A549 (cell line): ENCODE results near the gene LGR4. TPM values are rescaled to one million over a fixed set of nuclear protein-coding genes. Genes with fewer than 3 reads are reported as not detected.

Experiments used
- ATAC-seq, 2 experiments: fragments of 200-7000 bp in 1 of 2; fragments of >200 bp in 1 of 2; cut with Nextera tagmentation in 1 of 2; cut with Tn5 transposase in 1 of 2; 3 replicates each; pipeline versions ENCODE4 v1.8.0 to v1.9.1; 2018 to 2020; ENCODE audit warnings: mild to moderate bottlenecking in 1 of 2, moderate library complexity in 1 of 2
- CTCF ChIA-PET: fragments of 300-600 bp; sonication (Branson Sonifier 250); formaldehyde crosslinking; extraction: SDS; loops from one replicate; lab custom pipeline; 2021; ENCODE audit warnings: antibody characterized with exemption, inconsistent platforms; lab: Yijun Ruan, JAX
- POLR2A ChIA-PET: fragments of 350-600 bp; formaldehyde crosslinking; extraction: SDS; loops from one replicate; lab custom pipeline; 2021; ENCODE audit warnings: antibody characterized with exemption, inconsistent platforms; lab: Yijun Ruan, JAX
- DNase-seq, 2 experiments: peaks; one replicate each; pipeline versions ENCODE4 v3.0.0 to v3.0.0-alpha.2; 2011 to 2016; ENCODE audit warnings: low read depth in 1 of 2, low spot score in 1 of 2
- FAIRE-seq: peaks from 2 replicates; lab custom pipeline; 2011; peaks lifted over from hg19 to GRCh38; lab: Jason Lieb, UNC
- H3K27ac ChIP-seq, 2 experiments: fragments of >200 bp; sonication (Bioruptor Twin); formaldehyde crosslinking; 3 replicates each; pipeline ENCODE4 v1.5.1; 2016 to 2017
- H3K4me1 ChIP-seq: fragments of >200 bp; sonication (Bioruptor Twin); formaldehyde crosslinking; 3 replicates; pipeline ENCODE4 v1.6.1; 2016
- H3K4me2 ChIP-seq: fragments of >200 bp; sonication (Bioruptor Twin); formaldehyde crosslinking; 3 replicates; pipeline ENCODE4 v1.6.1; 2016
- H3K4me3 ChIP-seq: fragments of >200 bp; sonication (Bioruptor Twin); formaldehyde crosslinking; 3 replicates; pipeline ENCODE4 v1.5.1; 2016
- H3K9me3 ChIP-seq: fragments of >200 bp; sonication (Bioruptor Twin); formaldehyde crosslinking; 3 replicates; pipeline ENCODE4 v1.6.1; 2016
- BCL3 ChIP-seq: fragments of >200 bp; sonication (Bioruptor Twin); formaldehyde crosslinking; IDR thresholded peaks from 3 replicates; pipeline ENCODE4 v1.6.1; 2016
- BHLHE40 ChIP-seq: IDR thresholded peaks from 2 replicates; pipeline ENCODE4 v1.6.1; 2012; ENCODE audit warnings: low read depth, low read length, inconsistent platforms
- CBX2 ChIP-seq: fragments of 200-600 bp; sonication (generic); IDR thresholded peaks from 2 replicates; pipeline ENCODE4 v1.6.1; 2016; ENCODE audit warnings: low read depth, mild to moderate bottlenecking, borderline replicate concordance
- CBX8 ChIP-seq: fragments of 200-600 bp; sonication (generic); IDR thresholded peaks from 2 replicates; pipeline ENCODE4 v1.6.1; 2016
- CEBPB ChIP-seq, 2 experiments: fragments of >200 bp in 1 of 2; sonication (Bioruptor Twin) in 1 of 2; formaldehyde crosslinking in 1 of 2; IDR thresholded peaks; 2 replicates each; pipeline ENCODE4 v1.6.1; 2012 to 2016
- CHD2 ChIP-seq: fragments of 150-350 bp; IDR thresholded peaks from 2 replicates; pipeline ENCODE4 v1.6.1; 2014; ENCODE audit warnings: low read length; ENCODE audit not compliant: partially characterized antibody
- CHD4 ChIP-seq: fragments of 200-600 bp; sonication (generic); IDR thresholded peaks from 2 replicates; pipeline ENCODE4 v1.6.1; 2016; ENCODE audit warnings: antibody characterized with exemption, mild to moderate bottlenecking, borderline replicate concordance
- E2F6 ChIP-seq: IDR thresholded peaks from 2 replicates; pipeline ENCODE4 v1.6.1; 2012; ENCODE audit warnings: low read depth, borderline replicate concordance
- FOSL2 ChIP-seq, 2 experiments: fragments of 450-650 bp in 1 of 2; fragments of >200 bp in 1 of 2; sonication (Bioruptor Twin) in 1 of 2; formaldehyde crosslinking; IDR thresholded peaks; 2 replicates each; pipeline versions ENCODE4 v1.5.0 to v1.6.1; 2016 to 2020; ENCODE audit warnings: mild to moderate bottlenecking in 1 of 2, moderate library complexity in 1 of 2
- GATA3 ChIP-seq: IDR thresholded peaks from 2 replicates; pipeline ENCODE4 v1.6.1; 2012; ENCODE audit warnings: borderline replicate concordance
- HOXA7 ChIP-seq: fragments of 250-450 bp; sonication (Bioruptor Pico); IDR thresholded peaks from 2 replicates; pipeline ENCODE4 v1.5.0; 2020; ENCODE audit warnings: mild to moderate bottlenecking, moderate library complexity
- HOXB13 ChIP-seq: fragments of 250-450 bp; sonication (Bioruptor Pico); IDR thresholded peaks from 2 replicates; pipeline ENCODE4 v1.5.0; 2020; ENCODE audit warnings: low read depth, mild to moderate bottlenecking, moderate library complexity
- HOXB5 ChIP-seq: fragments of 250-450 bp; sonication (Bioruptor Pico); IDR thresholded peaks from 2 replicates; pipeline ENCODE4 v1.5.0; 2020; ENCODE audit warnings: mild to moderate bottlenecking, moderate library complexity
- JUN ChIP-seq, 2 experiments: fragments of >200 bp; sonication (Bioruptor Twin); formaldehyde crosslinking; IDR thresholded peaks; 2 replicates in 1 of 2; 3 replicates in 1 of 2; pipeline ENCODE4 v1.6.1; 2016 to 2017
- KDM5A ChIP-seq: fragments of 200-600 bp; sonication (generic); IDR thresholded peaks from 2 replicates; pipeline ENCODE4 v1.6.1; 2016; ENCODE audit warnings: antibody characterized with exemption, mild to moderate bottlenecking
- MAFK ChIP-seq: fragments of 450-650 bp; IDR thresholded peaks from 2 replicates; pipeline ENCODE4 v1.6.1; 2014; ENCODE audit not compliant: partially characterized antibody
- MAX ChIP-seq: IDR thresholded peaks from 2 replicates; pipeline ENCODE4 v1.6.1; 2012
- MYC ChIP-seq: IDR thresholded peaks from 2 replicates; pipeline ENCODE4 v1.6.1; 2012; ENCODE audit warnings: mild to moderate bottlenecking, inconsistent platforms, low read length, improper control_type of control experiment, borderline replicate concordance
- NFE2L2 ChIP-seq: fragments of 150-350 bp; conservative IDR thresholded peaks from 2 replicates; pipeline ENCODE4 v1.6.1; 2014; ENCODE audit warnings: low read length
- PHF8 ChIP-seq: fragments of 200-600 bp; sonication (generic); IDR thresholded peaks from 2 replicates; pipeline ENCODE4 v1.6.1; 2016; ENCODE audit warnings: low read depth, mild to moderate bottlenecking, antibody characterized with exemption, moderate library complexity, borderline replicate concordance
- POLR2A ChIP-seq: IDR thresholded peaks from 2 replicates; pipeline ENCODE4 v1.6.1; 2012; ENCODE audit warnings: mild to moderate bottlenecking, low read length
- REST ChIP-seq: fragments of 200-600 bp; sonication (generic); IDR thresholded peaks from 2 replicates; pipeline ENCODE4 v1.6.1; 2016; ENCODE audit warnings: antibody characterized with exemption, mild to moderate bottlenecking, moderate library complexity
- RFX5 ChIP-seq: fragments of 450-650 bp; IDR thresholded peaks from 2 replicates; pipeline ENCODE4 v1.7.1; 2014; ENCODE audit warnings: antibody characterized with exemption, mild to moderate bottlenecking, moderate library complexity
- SMC3 ChIP-seq: fragments of >200 bp; sonication (Bioruptor Twin); formaldehyde crosslinking; IDR thresholded peaks from 3 replicates; pipeline ENCODE4 v1.6.1; 2018; ENCODE audit warnings: inconsistent platforms
- SREBF2 ChIP-seq: fragments of 450-650 bp; IDR thresholded peaks from 2 replicates; pipeline ENCODE4 v1.6.1; 2014; ENCODE audit warnings: mild to moderate bottlenecking, moderate library complexity
- TP53 ChIP-seq: fragments of 250-450 bp; sonication (Bioruptor Pico); IDR thresholded peaks from 2 replicates; pipeline ENCODE4 v1.5.0; 2021; ENCODE audit warnings: mild to moderate bottlenecking, moderate library complexity
- USF2 ChIP-seq: fragments of 450-650 bp; IDR thresholded peaks from 2 replicates; pipeline ENCODE4 v1.6.1; 2014; ENCODE audit warnings: antibody characterized with exemption
- ZC3H11A ChIP-seq: fragments of 450-650 bp; IDR thresholded peaks from 2 replicates; pipeline ENCODE4 v1.6.1; 2014; ENCODE audit warnings: antibody characterized with exemption, mild to moderate bottlenecking
- WGBS: methylation state at CpG from one replicate; pipeline ENCODE4 v1.1.6; 2017; ENCODE audit errors: missing lambda C conversion rate; 5-methylcytosine and 5-hydroxymethylcytosine counted together
- polyA plus RNA-seq, 4 experiments: library from polyadenylated mRNA; depleted of rRNA in 3 of 4; stranded (reverse); fragments of >200 nt; fragmentation: RNase III in 1 of 4; extraction: RNeasy Plus Mini Kit Qiagen cat#74134 plus additional on column Dnase treatment in 1 of 4; gene quantifications; 2 replicates in 3 of 4; 3 replicates in 1 of 4; pipeline ENCODE4 v1.2.3, GENCODE V29; 2011 to 2017

The LGR4 gene
- polyA plus RNA-seq, 2 of the 4 experiments (the other 2 are of a cell fraction), result 41.2 to 130 TPM

GRCh38 chr11:27506200-27507182 is 33.9 kb upstream of the LGR4 start, which contains the start of gene LIN7C:
TSS of gene LIN7C (minus strand) at chr11:27506769. CDS start at chr11:27506752, 17 bp downstream.
- CTCF ChIA-PET, result interaction anchor here (1.1 kb wide), 1 partner anchor 11 kb away, joined by 3 read pairs; no protein-coding TSS in a partner anchor
- peak; percentile 94 to 96 for DNase-seq
- Histone ChIP-seq H3K4me2 (peak within 1 kb of the TSS; percentile 97), H3K27ac (peak within 1 kb of the TSS; percentile 92), H3K4me3 (peak within 1 kb of the TSS; percentile 93), H3K4me1 (peaks cover 16% of the 10 kb centered on the region), H3K9me3 (no peaks in the 10 kb centered on the region)
- no peak for TF ChIP-seq CBX8
- TF ChIP-seq FOSL2 (IDR thresholded peaks at IDR 0.05), result no peak
- TF ChIP-seq FOSL2 (CRISPR knock-in tag; IDR thresholded peaks at IDR 0.05), result 0 out of 2 replicates have a peak, but pooled peaks have one; percentile 8
- TF ChIP-seq CHD2, result peak; percentile 95
- peak; percentile 95 for TF ChIP-seq POLR2A
- TF ChIP-seq SMC3, result 0 out of 3 replicates have a peak, but pooled peaks have one; percentile 7
- TF ChIP-seq MYC, result no peak; the same call in 1 of the 2 replicates
- no peak for TF ChIP-seq HOXA7 (CRISPR knock-in tag)
- no peak for TF ChIP-seq ZC3H11A
- peak; percentile 92 for TF ChIP-seq BCL3
- TF ChIP-seq REST, result peak; percentile 95
- peak; percentile 94 for TF ChIP-seq PHF8
- peak; percentile 56; the same call in 1 of the 2 replicates for TF ChIP-seq GATA3
- TF ChIP-seq KDM5A, result peak; percentile 94
- TF ChIP-seq MAX, result peak; percentile 34; the same call in 1 of the 2 replicates
- TF ChIP-seq NFE2L2, result no peak
- TF ChIP-seq SREBF2, result no peak
- TF ChIP-seq E2F6, result no peak
- TF ChIP-seq JUN (IDR thresholded peaks at IDR 0.05), result peak; percentile 82 to 93
- ATAC-seq, result peak; percentile 98 to 99
- POLR2A ChIA-PET, result interaction anchor here (0.5 kb wide), 1 partner anchor 25 kb away, joined by 3 read pairs; no protein-coding TSS in a partner anchor
- under 1% methylated on average over 52 of the region's 60 CpGs for WGBS
- FAIRE-seq, result no peak

- peak overlapping the region; percentile 93 for H3K4me3 ChIP-seq
- peak in 1 of 2 experiments; percentile 14; a peak in 4 of 6 replicates for ATAC-seq
- peak overlapping the region; percentile 97 for H3K4me2 ChIP-seq
- POLR2A ChIA-PET, result no interaction called here
- H3K27ac ChIP-seq, result peak overlapping the region; percentile 92
- FAIRE-seq, result no peak
- H3K9me3 ChIP-seq, result no peaks in the 10 kb centered on the region
- DNase-seq, result no peak
- CTCF ChIA-PET, result no interaction called here
- WGBS, result 12% methylated on average over 5 of the region's 5 CpGs
- H3K4me1 ChIP-seq, result peaks cover 16% of the 10 kb centered on the region
- TF ChIP-seq CBX2 (no peak), CHD4 (no peak), NFE2L2 (no peak), MAFK (no peak), BHLHE40 (no peak), PHF8 (no peak), HOXB5 (no peak), BCL3 (no peak), GATA3 (no peak), TP53 (CRISPR knock-in tag) (no peak), RFX5 (no peak), HOXB13 (CRISPR knock-in tag) (no peak), CEBPB (IDR thresholded peaks at IDR 0.05) (no peak), USF2 (no peak), CHD2 (no peak)
Observed at GRCh38 chr11:27505781-27506180, 33.2 kb upstream of the LGR4 start.
